ENCODE results near the gene RRAD. TPM values are rescaled to one million over a fixed set of nuclear protein-coding genes. Genes with fewer than 3 reads are reported as not detected.

The RRAD gene
- polyA plus RNA-seq, 1 experiment, result 3.8 TPM

GRCh38 chr16:66950437-66950836 is 25.1 kb upstream of the RRAD start:
- ChIA-PET POLR2A (no interaction called here), CTCF (interaction anchor here (1.0 to 2.5 kb wide), 5 partner anchors 11 to 209 kb away, joined by 3 to 8 read pairs (median 3); partner anchors contain the start of genes FBXL8 and TRADD)
- no peak overlapping the region for H3K4me3 ChIP-seq (ENCODE audit: low read depth, low read length)
- TF ChIP-seq CTCF (IDR thresholded peaks at IDR 0.05; ENCODE audit: insufficient read depth, low read depth, low read length), result no peak
- no peaks in the 10 kb centered on the region for H3K36me3 ChIP-seq (ENCODE audit: control insufficient read depth, insufficient read depth, low read length)
- DNase-seq (ENCODE audit: low read depth), result no peak
- peaks cover 7% of the 10 kb centered on the region for H3K27me3 ChIP-seq (ENCODE audit: control insufficient read depth, insufficient read depth, low read length)

- ChIA-PET POLR2A (no interaction called here), CTCF (interaction anchor here (1.0 to 2.5 kb wide), 6 partner anchors 10 to 210 kb away, joined by 3 to 8 read pairs (median 4); partner anchors contain the start of genes FBXL8 and TRADD)
- peaks cover 7% of the 10 kb centered on the region for H3K27me3 ChIP-seq (ENCODE audit: control insufficient read depth, insufficient read depth, low read length)
- DNase-seq (ENCODE audit: low read depth), result no peak
- H3K4me3 ChIP-seq (ENCODE audit: low read depth, low read length), result no peak overlapping the region
- no peaks in the 10 kb centered on the region for H3K36me3 ChIP-seq (ENCODE audit: control insufficient read depth, insufficient read depth, low read length)
- no peak for TF ChIP-seq CTCF (IDR thresholded peaks at IDR 0.05; ENCODE audit: insufficient read depth, low read depth, low read length)
Measured at GRCh38 chr16:66949472-66949871, 24.1 kb upstream of the RRAD start.

GRCh38 chr16:66948837-66949225 is 23.5 kb upstream of the RRAD start:
- POLR2A ChIA-PET, result no interaction called here
- TF ChIP-seq CTCF (IDR thresholded peaks at IDR 0.05; ENCODE audit: insufficient read depth, low read depth, low read length), result no peak
- peak overlapping the region; percentile 44; the same call in 1 of the 2 replicates for H3K4me3 ChIP-seq (ENCODE audit: low read depth, low read length)
- CTCF ChIA-PET, result interaction anchor here (1.5 to 2.5 kb wide), 3 partner anchors 53 to 206 kb away, joined by 4 to 8 read pairs (median 6); no protein-coding TSS in a partner anchor
- peaks cover 7% of the 10 kb centered on the region for H3K27me3 ChIP-seq (ENCODE audit: control insufficient read depth, insufficient read depth, low read length)
- DNase-seq (ENCODE audit: low read depth), result no peak
- H3K36me3 ChIP-seq (ENCODE audit: control insufficient read depth, insufficient read depth, low read length), result no peaks in the 10 kb centered on the region

DNA sequence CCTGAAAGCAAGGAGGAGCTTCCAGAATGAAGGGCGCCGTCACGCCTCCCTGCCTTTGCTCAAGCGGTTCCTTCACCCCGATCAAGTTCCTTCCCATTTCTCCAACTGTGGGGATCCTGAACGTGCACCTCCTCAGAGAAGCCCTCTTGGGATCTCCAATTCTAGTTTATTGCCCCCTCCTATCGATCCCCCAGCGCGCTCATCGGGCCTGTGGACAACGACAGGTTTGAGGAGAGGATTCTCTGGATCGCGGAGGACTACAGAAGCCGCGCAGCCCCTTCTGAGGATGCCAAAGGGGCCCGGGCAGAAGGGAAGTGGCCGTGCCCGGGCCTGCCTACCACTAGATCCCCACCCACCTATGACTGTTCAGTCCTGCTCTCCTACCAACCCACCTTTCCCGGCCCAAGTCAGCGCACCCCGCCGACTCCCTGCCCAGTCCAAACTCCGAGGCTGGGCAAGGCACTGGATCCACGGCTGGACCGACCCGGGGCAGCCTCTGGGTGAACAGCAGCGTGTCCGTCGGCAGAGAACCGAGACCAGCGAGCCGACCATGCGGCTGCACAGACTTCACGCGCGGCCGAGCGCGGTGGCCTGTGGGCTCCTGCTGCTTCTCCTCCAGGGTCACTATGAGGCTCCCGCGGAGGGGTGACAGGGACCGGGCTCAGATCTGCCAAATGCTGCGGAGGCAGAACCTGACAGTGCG is 22.9 kb upstream of the RRAD start:
- Histone ChIP-seq H3K36me3 (ENCODE audit: control insufficient read depth, insufficient read depth, low read length) (no peaks in the 10 kb centered on the region; the same call in 1 of the 2 replicates), H3K4me3 (ENCODE audit: low read depth, low read length) (peak overlapping the region; percentile 44), H3K27me3 (ENCODE audit: control insufficient read depth, insufficient read depth, low read length) (peaks cover 7% of the 10 kb centered on the region)
- POLR2A ChIA-PET, result no interaction called here
- CTCF ChIA-PET, result interaction anchor here (0.9 to 1.8 kb wide), 6 partner anchors 10 to 207 kb away, joined by 3 to 10 read pairs (median 4); no protein-coding TSS in a partner anchor
- TF ChIP-seq CTCF (IDR thresholded peaks at IDR 0.05; ENCODE audit: insufficient read depth, low read depth, low read length), result no peak
- no peak for DNase-seq (ENCODE audit: low read depth)

GRCh38 chr16:66947302-66948065 is 22.1 kb upstream of the RRAD start:
- CTCF ChIA-PET, result interaction anchor here (0.6 to 1.8 kb wide), 8 partner anchors 10 to 208 kb away, joined by 3 to 10 read pairs (median 4); partner anchors contain the start of gene CES3
- Histone ChIP-seq H3K36me3 (ENCODE audit: control insufficient read depth, insufficient read depth, low read length) (peaks cover 6% of the 10 kb centered on the region), H3K27me3 (ENCODE audit: control insufficient read depth, insufficient read depth, low read length) (peaks cover 7% of the 10 kb centered on the region), H3K4me3 (ENCODE audit: low read depth, low read length) (peak overlapping the region; percentile 44)
- peak; percentile 84 for TF ChIP-seq CTCF (IDR thresholded peaks at IDR 0.05; ENCODE audit: insufficient read depth, low read depth, low read length)
- POLR2A ChIA-PET, result interaction anchor here (0.6 kb wide), 1 partner anchor 1580 kb away, joined by 4 read pairs; no protein-coding TSS in a partner anchor
- DNase-seq (ENCODE audit: low read depth), result peak; percentile 52
